DND-41 (cell line): ENCODE data around the gene LRPAP1.

Source experiments
- CTCF ChIP-seq: IDR thresholded peaks from 2 replicates; pipeline ENCODE4 v1.5.1; 2012; ENCODE audit warnings: borderline replicate concordance, low read length, moderate library complexity, mild to moderate bottlenecking; ENCODE audit not compliant: poor library complexity, severe bottlenecking; ENCODE audit errors: extremely low read depth
- EZH2 ChIP-seq: IDR thresholded peaks from 3 replicates; pipeline ENCODE4 v1.6.1; 2012; ENCODE audit warnings: borderline replicate concordance, low read depth, mild to moderate bottlenecking, moderate library complexity, low read length, inconsistent platforms; ENCODE audit not compliant: severe bottlenecking

- no peak for TF ChIP-seq CTCF
- no peak for TF ChIP-seq EZH2
These were observed 9.9 kb downstream of the LRPAP1 start for GRCh38 chr4:3522326-3522640.
